GM21360 (cell line): ENCODE data around the gene NUP210L.
"Not testable (repeated sequence)": the region's sequence is repeated elsewhere in the genome, so short reads cannot be mapped to it uniquely, and the experiment has no call there.

Experiments
- ATAC-seq: cut with Tn5 transposase; IDR thresholded peaks from one replicate; pipeline ENCODE4 v1.9.1; 2021; ENCODE audit warnings: mild to moderate bottlenecking, moderate library complexity; ENCODE audit not compliant: unreplicated experiment

Gene NUP210L

DNA sequence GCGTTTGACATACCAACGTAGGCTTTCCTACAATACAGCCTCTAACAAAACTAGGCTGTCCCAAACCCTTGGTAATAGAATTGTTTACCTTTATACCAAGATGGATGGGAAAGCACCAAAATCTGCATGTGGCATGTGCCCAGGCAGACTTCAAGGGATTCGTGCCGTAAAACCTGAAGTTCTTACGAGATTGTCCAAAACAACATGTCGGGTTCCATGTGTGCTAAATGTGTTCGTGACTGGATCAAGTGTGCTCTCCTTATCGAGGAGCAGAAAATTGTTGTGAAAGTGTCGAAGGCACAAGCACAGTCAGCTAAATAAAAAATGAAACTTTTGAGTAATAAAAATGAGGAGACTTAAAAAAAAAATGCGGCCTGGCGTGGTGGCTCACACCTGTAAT lies 159.2 kb downstream of the NUP210L start:
- no peak for ATAC-seq

GRCh38 chr1:153995202-153995601 lies 159.7 kb downstream of the NUP210L start:
- ATAC-seq, result no peak

- ATAC-seq, result no peak
Observed at GRCh38 chr1:153991806-153992205, 163.1 kb downstream of the NUP210L start.

DNA sequence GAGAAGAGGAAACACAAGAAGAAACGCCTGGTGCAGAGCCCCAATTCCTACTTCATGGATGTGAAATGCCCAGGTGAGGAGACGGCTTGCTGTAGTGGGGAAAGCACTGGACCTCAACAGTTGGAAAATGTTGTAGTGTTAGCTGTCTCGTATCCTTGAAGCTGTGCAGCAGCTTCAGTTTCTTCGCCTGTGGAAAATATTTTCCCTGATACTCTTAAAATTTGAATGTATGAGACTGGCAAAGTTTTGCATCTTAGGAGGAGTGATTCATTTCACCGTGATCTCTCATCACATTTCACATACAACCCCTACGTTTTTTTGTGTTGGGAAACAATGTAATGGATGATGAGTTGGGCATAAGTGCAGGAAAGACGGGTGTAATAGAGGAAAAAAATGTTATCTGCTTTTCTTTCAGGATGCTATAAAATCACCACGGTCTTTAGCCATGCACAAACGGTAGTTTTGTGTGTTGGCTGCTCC lies 163.7 kb downstream of the NUP210L start:
- ATAC-seq, result no peak

DNA sequence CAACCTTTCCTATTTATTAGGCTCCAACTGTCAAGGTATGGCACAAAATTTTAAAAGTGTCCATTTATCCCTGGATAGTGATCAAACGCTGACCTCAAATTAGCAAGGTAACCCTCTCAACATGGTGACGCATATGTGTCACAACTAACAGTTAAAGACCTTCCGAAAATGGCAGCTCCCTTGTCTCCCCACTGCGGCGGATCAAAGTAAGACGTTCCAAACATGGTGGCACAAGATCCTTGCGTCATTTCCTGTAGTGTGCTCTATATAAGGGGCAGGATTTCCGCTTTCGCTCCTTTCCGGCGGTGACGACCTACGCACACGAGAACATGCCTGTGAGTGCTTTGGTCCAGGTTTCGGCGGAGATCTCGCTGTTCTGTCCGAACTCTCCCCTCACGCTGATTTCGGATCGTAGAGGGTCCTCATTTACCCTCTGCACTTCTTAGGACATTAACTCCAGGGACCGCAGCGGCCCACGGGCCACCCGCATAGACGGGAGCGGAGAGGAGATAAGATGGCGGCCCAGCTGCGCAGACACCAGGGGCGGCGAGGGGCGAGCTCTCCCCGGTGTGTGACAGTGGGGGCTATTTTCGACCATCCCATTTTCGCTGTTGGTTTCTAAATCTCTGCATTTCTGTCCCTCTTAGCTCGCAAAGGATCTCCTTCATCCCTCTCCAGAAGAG lies 164.3 kb downstream of the NUP210L start, which contains the start of gene RPS27:
Gene RPS27 (plus strand): TSS at position 295 of the 683 bp plus-strand sequence. CDS start 35 bp downstream, at position 330.
- peak; percentile 62 for ATAC-seq

- ATAC-seq, result no peak
Observed at GRCh38 chr1:153987621-153988020, 167.3 kb downstream of the NUP210L start.

DNA sequence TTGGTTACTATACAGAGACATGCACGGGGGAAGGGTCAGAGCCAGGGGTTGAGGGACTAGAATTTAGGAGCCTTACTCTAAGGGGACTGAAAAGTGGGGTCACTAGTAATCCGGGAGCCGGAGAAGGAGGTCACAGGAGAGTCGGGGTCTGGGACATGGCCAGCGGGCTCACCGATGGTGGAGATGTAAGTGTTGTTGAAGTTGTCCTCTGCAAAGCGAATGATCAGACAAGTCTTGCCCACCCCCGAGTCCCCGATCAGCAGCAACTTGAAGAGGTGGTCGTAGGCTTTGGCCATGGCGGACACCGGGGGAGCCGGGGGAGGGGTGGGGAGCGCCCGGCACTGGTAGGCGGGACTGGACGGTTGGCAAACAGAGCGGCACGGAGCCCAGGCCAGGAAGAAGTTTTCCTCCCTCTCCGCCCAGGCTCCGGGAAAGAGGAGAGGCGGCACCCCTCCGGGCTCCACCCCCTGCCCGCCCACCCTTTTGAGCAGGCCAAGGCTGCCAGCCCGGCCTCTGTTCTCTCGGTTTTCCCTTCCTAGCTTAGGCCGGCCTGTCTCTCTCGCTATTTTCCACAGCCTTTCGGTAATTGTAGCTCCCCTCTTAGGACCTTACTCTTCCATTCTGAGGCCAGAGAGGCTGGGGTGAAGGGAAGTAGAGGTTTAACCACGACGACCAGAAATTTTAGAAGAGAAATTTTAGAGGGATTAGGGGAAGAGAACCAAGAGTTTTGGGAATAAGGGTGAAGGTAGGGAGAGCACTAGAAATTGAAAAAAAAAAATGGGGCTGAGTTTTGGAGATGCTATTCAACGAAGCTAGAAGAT lies 168.7 kb downstream of the NUP210L start, which contains the start of gene RAB13:
Gene RAB13 (minus strand): TSS at position 399 of the 821 bp plus-strand sequence. CDS start 103 bp downstream, at position 296.
- ATAC-seq, result no peak

GRCh38 chr1:153985341-153985912 lies 169.4 kb downstream of the NUP210L start:
- no peak for ATAC-seq

- no peak for ATAC-seq
Observed at GRCh38 chr1:153984123-153984894, 170.6 kb downstream of the NUP210L start.

- not testable (repeated sequence) for ATAC-seq
Observed at GRCh38 chr1:153981735-153982134, 173.1 kb downstream of the NUP210L start.

GRCh38 chr1:153979091-153979490 lies 175.8 kb downstream of the NUP210L start:
- not testable (repeated sequence) for ATAC-seq

DNA sequence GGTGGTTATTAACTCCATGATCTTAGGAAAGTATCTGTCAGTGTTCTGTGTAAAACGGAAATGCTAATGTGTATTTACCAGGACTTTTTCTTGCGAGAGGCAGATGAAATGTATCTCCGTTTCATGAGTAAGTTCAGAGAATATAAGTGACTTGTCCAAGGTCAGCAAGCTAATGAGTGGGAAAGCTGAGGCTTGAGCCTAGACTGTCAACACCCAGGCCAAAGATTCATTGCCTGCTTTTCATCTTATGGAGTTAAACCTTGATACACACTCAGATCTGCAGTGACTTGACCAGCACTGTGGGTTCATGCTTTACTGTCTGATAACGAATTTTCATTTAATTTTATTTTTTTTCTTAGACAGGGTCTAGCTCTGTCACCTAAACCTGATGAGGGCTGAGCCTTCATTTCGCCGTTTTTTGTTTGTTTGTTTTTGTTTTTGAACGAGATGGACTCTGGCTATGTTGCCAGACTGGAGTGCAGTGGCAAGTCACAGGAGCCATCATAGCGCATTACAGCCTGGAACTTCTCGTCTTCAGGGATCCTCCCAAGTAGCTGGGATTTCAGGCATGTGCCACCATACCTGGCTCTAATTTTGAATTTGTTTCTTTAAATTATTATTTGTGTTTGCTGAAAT lies 176.5 kb downstream of the NUP210L start:
- no peak for ATAC-seq

DNA sequence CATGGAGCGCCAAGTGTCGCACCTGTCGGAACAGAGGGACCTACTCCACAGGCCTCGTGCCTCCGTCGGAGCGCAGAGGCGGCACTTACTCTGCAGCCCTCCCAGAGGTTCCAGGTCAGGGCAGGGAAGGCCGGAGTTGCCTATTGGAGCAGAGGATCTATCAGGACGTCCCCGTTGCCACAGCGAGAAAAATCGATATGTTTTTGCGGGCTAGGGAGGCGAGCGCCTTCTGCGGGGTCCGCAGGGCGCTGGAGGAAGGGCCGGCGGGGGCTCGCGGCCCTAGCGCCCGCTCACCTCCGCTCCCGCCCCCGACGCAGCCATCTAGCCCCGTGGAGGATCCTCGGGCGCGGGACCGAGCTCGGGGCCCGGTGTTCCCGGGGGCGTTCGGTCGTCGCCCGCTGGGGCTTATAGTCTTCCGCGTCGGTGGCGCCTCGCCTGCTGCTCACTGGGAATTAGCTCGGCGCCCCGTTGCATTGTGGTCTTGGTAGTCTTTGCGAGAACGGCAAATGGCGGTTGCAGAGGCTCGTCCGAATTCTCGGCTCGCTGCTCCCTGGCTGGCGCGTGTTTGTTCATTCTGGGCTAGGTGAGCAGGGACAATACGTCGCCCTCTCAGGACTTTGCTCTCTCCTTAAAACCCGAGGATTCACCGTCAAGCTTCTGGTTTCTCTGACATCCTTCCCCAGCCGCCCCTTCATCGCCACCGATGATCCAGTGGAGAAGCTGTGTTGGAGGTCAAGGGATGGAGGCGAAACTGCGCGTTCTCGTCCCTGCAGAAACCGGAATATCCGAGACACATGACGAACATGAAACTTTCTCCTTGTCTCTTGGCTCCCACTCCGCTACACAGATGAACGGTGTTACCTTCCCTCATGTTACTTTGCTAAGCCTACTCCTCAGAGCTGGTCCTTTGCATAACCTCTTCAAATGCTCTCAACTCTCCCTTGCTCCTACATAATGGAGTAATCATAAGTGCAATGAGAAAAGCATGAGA lies 177.3 kb downstream of the NUP210L start, which contains the start of gene JTB:
Gene JTB (minus strand): TSS at position 425 of the 991 bp plus-strand sequence. CDS start 422 bp downstream, at position 3.
- peak; percentile 74 for ATAC-seq

DNA sequence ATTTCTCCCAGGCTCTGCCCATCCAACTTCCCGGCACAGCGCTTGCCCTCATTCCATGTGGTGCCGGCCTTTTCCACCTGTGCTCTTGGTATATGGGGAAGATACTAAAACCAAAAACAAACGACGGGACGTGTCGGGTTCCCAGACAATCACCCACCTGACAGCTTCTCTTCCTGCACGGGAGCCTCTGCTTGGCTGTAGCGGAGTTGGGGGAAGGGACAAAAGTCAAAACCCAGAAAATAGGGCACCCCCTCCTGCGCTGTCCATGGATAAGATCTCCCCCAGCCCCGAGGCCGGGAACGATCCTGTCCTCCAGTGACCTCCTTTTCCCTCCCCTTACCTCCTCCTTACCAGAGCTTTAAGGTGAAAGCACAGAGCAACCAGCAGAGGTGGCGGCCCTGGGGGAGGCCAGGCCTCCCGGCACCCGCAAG lies 178.0 kb downstream of the NUP210L start:
- no peak for ATAC-seq

DNA sequence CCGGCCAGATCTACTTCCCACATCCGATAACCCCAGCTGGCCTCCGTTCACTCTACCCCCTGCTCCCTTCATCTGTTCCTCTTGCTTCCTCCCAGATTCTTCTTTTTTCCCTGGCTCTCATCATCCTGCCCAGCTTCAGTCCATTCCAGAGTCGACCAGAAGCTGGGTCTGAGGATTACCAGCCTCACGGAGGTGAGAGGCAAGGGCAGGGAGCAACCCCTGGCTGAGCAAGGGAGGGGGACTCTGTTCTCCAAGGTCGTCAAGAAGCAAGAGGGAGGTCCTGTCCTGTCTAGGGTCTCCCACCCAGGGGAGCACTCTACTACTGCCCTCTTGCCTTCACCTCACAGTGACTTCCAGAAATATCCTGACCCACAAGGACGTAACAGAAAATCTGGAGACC lies 181.3 kb downstream of the NUP210L start:
- ATAC-seq, result no peak

- no peak for ATAC-seq
Observed at GRCh38 chr1:153973071-153973470, 181.8 kb downstream of the NUP210L start.

DNA sequence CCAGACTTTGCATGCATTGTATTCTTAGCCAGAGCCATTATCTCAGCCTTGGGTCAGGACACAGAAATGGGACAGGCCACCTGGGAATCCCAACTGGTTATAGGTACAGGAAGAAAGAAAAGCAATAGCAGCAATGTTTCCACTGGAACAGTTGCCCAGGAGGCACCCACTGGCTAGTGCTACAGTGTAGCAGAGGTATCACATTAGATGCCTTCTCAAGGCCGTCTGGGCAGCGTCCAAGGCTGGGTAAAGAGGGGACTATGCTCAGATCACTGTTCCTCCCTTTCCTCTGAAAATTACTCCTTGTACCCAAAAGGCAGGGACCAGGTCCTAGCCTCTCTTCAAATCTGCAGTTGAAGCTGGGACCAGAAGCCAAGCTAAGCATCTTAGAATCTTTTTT lies 184.5 kb downstream of the NUP210L start:
- no peak for ATAC-seq

- no peak for ATAC-seq
Observed at GRCh38 chr1:153968972-153969371, 185.9 kb downstream of the NUP210L start.

- ATAC-seq, result no peak
Observed at GRCh38 chr1:153968408-153968807, 186.5 kb downstream of the NUP210L start.
